Measurements from ENCODE around the gene OR13A1. TPM values are rescaled to one million over a fixed set of nuclear protein-coding genes. Genes with fewer than 3 reads are reported as not detected.

OR13A1 gene
- total RNA-seq, 1 experiment from 2014 or later, result not detected

- POLR2A ChIA-PET (ENCODE audit: low non-redundant PET), result no interaction called here
- BruUV-seq (replicated peaks), result no TSS peak
- Histone ChIP-seq H3K4me1 (ENCODE audit: insufficient read depth, low read length, poor library complexity, severe bottlenecking) (no peaks in the 10 kb centered on the region), H3K27ac (ENCODE audit: low read depth, low read length, poor library complexity, severe bottlenecking) (no peak overlapping the region), H3K4me3 (ENCODE audit: low read depth, low read length, poor library complexity, severe bottlenecking) (no peak overlapping the region), H3K27me3 (replicated peaks; ENCODE audit: insufficient read depth, low read depth, low read length, poor library complexity) (peaks cover 1% of the 10 kb centered on the region), H3K36me3 (ENCODE audit: insufficient read depth, low read length, poor library complexity, severe bottlenecking) (no peaks in the 10 kb centered on the region), H3K9me3 (ENCODE audit: low read depth, low read length, poor library complexity, severe bottlenecking) (no peaks in the 10 kb centered on the region)
- intact Hi-C loops (cut with micrococcal nuclease; ENCODE audit: unreplicated experiment), result loop anchor here (10.0 kb wide), 1 partner anchor 419 kb away; the partner anchor contains the start of gene ZFAND4
- TF ChIP-seq CTCF (conservative IDR thresholded peaks at IDR 0.05; ENCODE audit: low read depth, low read length), result no peak
- TF ChIP-seq EZH2 (IDR thresholded peaks at IDR 0.05; ENCODE audit: borderline replicate concordance, low read depth, low read length, poor library complexity, severe bottlenecking), result no peak
- CTCF ChIA-PET, result no interaction called here
- no peak for DNase-seq (ENCODE audit: low spot score)
These were observed 59.2 kb downstream of the OR13A1 start for GRCh38 chr10:45256246-45256645.

GRCh38 chr10:45255706-45256105, 59.7 kb downstream of the OR13A1 start:
- no peak overlapping the region for H3K27ac ChIP-seq (ENCODE audit: low read depth, low read length, poor library complexity, severe bottlenecking)
- intact Hi-C loops (cut with micrococcal nuclease; ENCODE audit: unreplicated experiment), result loop anchor here (10.0 kb wide), 1 partner anchor 419 kb away; the partner anchor contains the start of gene ZFAND4
- TF ChIP-seq EZH2 (IDR thresholded peaks at IDR 0.05; ENCODE audit: borderline replicate concordance, low read depth, low read length, poor library complexity, severe bottlenecking) (no peak), CTCF (conservative IDR thresholded peaks at IDR 0.05; ENCODE audit: low read depth, low read length) (no peak)
- ChIA-PET POLR2A (ENCODE audit: low non-redundant PET) (no interaction called here), CTCF (no interaction called here)
- H3K9me3 ChIP-seq (ENCODE audit: low read depth, low read length, poor library complexity, severe bottlenecking), result no peaks in the 10 kb centered on the region
- no peak overlapping the region for H3K4me3 ChIP-seq (ENCODE audit: low read depth, low read length, poor library complexity, severe bottlenecking)
- no TSS peak for BruUV-seq (replicated peaks)
- H3K4me1 ChIP-seq (ENCODE audit: insufficient read depth, low read length, poor library complexity, severe bottlenecking), result no peaks in the 10 kb centered on the region
- H3K27me3 ChIP-seq (replicated peaks; ENCODE audit: insufficient read depth, low read depth, low read length, poor library complexity), result no peaks in the 10 kb centered on the region
- no peaks in the 10 kb centered on the region for H3K36me3 ChIP-seq (ENCODE audit: insufficient read depth, low read length, poor library complexity, severe bottlenecking)
- DNase-seq (ENCODE audit: low spot score), result no peak

- no peak for TF ChIP-seq CTCF (conservative IDR thresholded peaks at IDR 0.05; ENCODE audit: low read depth, low read length)
- TF ChIP-seq EZH2 (IDR thresholded peaks at IDR 0.05; ENCODE audit: borderline replicate concordance, low read depth, low read length, poor library complexity, severe bottlenecking), result no peak
- Histone ChIP-seq H3K27ac (ENCODE audit: low read depth, low read length, poor library complexity, severe bottlenecking) (no peak overlapping the region), H3K36me3 (ENCODE audit: insufficient read depth, low read length, poor library complexity, severe bottlenecking) (no peaks in the 10 kb centered on the region), H3K27me3 (replicated peaks; ENCODE audit: insufficient read depth, low read depth, low read length, poor library complexity) (no peaks in the 10 kb centered on the region), H3K9me3 (ENCODE audit: low read depth, low read length, poor library complexity, severe bottlenecking) (no peaks in the 10 kb centered on the region), H3K4me1 (ENCODE audit: insufficient read depth, low read length, poor library complexity, severe bottlenecking) (no peaks in the 10 kb centered on the region), H3K4me3 (ENCODE audit: low read depth, low read length, poor library complexity, severe bottlenecking) (no peak overlapping the region)
- POLR2A ChIA-PET (ENCODE audit: low non-redundant PET), result no interaction called here
- CTCF ChIA-PET, result no interaction called here
- intact Hi-C loops (cut with micrococcal nuclease; ENCODE audit: unreplicated experiment), result loop anchor here (5.0 to 10.0 kb wide), 2 partner anchors 420 to 772 kb away; partner anchors contain the start of gene ZFAND4
- no peak for DNase-seq (ENCODE audit: low spot score)
- BruUV-seq (replicated peaks), result no TSS peak
These were observed 60.5 kb downstream of the OR13A1 start for GRCh38 chr10:45254892-45255291.
